Measurements from ENCODE around the gene EBF3. TPM values are rescaled to one million over a fixed set of nuclear protein-coding genes. Genes with fewer than 3 reads are reported as not detected.

The EBF3 gene
- total and polyA plus RNA-seq, 4 donors: 0.13 to 23.3 (median 4.3) TPM

- no peak overlapping the region for H3K27ac ChIP-seq (ENCODE audit: low read depth in 1 of 2, low read length in 2 of 2)
- no peak for DNase-seq
- H3K36me3 ChIP-seq (ENCODE audit: control insufficient read depth in 1 of 2, insufficient read depth in 2 of 2, low read length in 1 of 2): no peaks in the 10 kb centered on the region
- no peaks in the 10 kb centered on the region for H3K27me3 ChIP-seq (ENCODE audit: control insufficient read depth in 1 of 2, insufficient read depth in 2 of 2, low read length in 1 of 2)
- WGBS, 2 donors: 88 to 91% methylated on average over 11 of the region's 11 CpGs
- intact Hi-C loops (cut with DNase I): no loop called here
- no peaks in the 10 kb centered on the region for H3K4me1 ChIP-seq (ENCODE audit: control insufficient read depth in 1 of 2, insufficient read depth in 2 of 2, low read length in 2 of 2)
- no peaks in the 10 kb centered on the region for H3K9me3 ChIP-seq (ENCODE audit: control insufficient read depth, low read length)
- H3K4me3 ChIP-seq (ENCODE audit: low read length in 2 of 2): no peak overlapping the region
- ATAC-seq (ENCODE audit: low FRiP score): no peak
Observed at GRCh38 chr10:129896860-129897200, 67.2 kb downstream of the EBF3 start.

- ATAC-seq (ENCODE audit: low FRiP score): no peak
- Histone ChIP-seq H3K9me3 (ENCODE audit: control insufficient read depth, low read length) (no peaks in the 10 kb centered on the region), H3K27ac (ENCODE audit: low read depth in 1 of 2, low read length in 2 of 2) (no peak overlapping the region), H3K4me3 (ENCODE audit: low read length in 2 of 2) (no peak overlapping the region), H3K36me3 (ENCODE audit: control insufficient read depth in 1 of 2, insufficient read depth in 2 of 2, low read length in 1 of 2) (no peaks in the 10 kb centered on the region), H3K4me1 (ENCODE audit: control insufficient read depth in 1 of 2, insufficient read depth in 2 of 2, low read length in 2 of 2) (no peaks in the 10 kb centered on the region), H3K27me3 (ENCODE audit: control insufficient read depth in 1 of 2, insufficient read depth in 2 of 2, low read length in 1 of 2) (no peaks in the 10 kb centered on the region)
- WGBS, 2 donors: 76 to 89% methylated on average over 17 to 36 of the region's 36 CpGs
- DNase-seq: no peak
- intact Hi-C loops (cut with DNase I): no loop called here
Observed at GRCh38 chr10:129896136-129896859, 67.8 kb downstream of the EBF3 start.

GRCh38 chr10:129895811-129896135 lies 68.3 kb downstream of the EBF3 start:
- H3K27me3 ChIP-seq (ENCODE audit: control insufficient read depth in 1 of 2, insufficient read depth in 2 of 2, low read length in 1 of 2): no peaks in the 10 kb centered on the region
- no peaks in the 10 kb centered on the region for H3K4me1 ChIP-seq (ENCODE audit: control insufficient read depth in 1 of 2, insufficient read depth in 2 of 2, low read length in 2 of 2)
- H3K27ac ChIP-seq (ENCODE audit: low read depth in 1 of 2, low read length in 2 of 2): no peak overlapping the region
- no peaks in the 10 kb centered on the region for H3K36me3 ChIP-seq (ENCODE audit: control insufficient read depth in 1 of 2, insufficient read depth in 2 of 2, low read length in 1 of 2)
- WGBS, 2 donors: 96 to 97% methylated on average over 4 of the region's 4 CpGs
- H3K4me3 ChIP-seq (ENCODE audit: low read length in 2 of 2): no peak overlapping the region
- DNase-seq (no peak), ATAC-seq (ENCODE audit: low FRiP score) (no peak)
- intact Hi-C loops (cut with DNase I): no loop called here
- no peaks in the 10 kb centered on the region for H3K9me3 ChIP-seq (ENCODE audit: control insufficient read depth, low read length)

- no peak for ATAC-seq (ENCODE audit: low FRiP score)
- no peak overlapping the region for H3K27ac ChIP-seq (ENCODE audit: low read depth in 1 of 2, low read length in 2 of 2)
- no peak for DNase-seq
- no peak overlapping the region for H3K4me3 ChIP-seq (ENCODE audit: low read length in 2 of 2)
- no peaks in the 10 kb centered on the region for H3K27me3 ChIP-seq (ENCODE audit: control insufficient read depth in 1 of 2, insufficient read depth in 2 of 2, low read length in 1 of 2)
- intact Hi-C loops (cut with DNase I): loop anchor here in 1 of 2 donors (5.0 kb wide), 1 partner anchor 73 kb away; no protein-coding TSS in a partner anchor
- H3K4me1 ChIP-seq (ENCODE audit: control insufficient read depth in 1 of 2, insufficient read depth in 2 of 2, low read length in 2 of 2): no peaks in the 10 kb centered on the region
- WGBS, 2 donors: 90 to 91% methylated on average over 3 of the region's 3 CpGs
- no peaks in the 10 kb centered on the region for H3K36me3 ChIP-seq (ENCODE audit: control insufficient read depth in 1 of 2, insufficient read depth in 2 of 2, low read length in 1 of 2)
- H3K9me3 ChIP-seq (ENCODE audit: control insufficient read depth, low read length): no peaks in the 10 kb centered on the region
Observed at GRCh38 chr10:129894698-129895097, 69.4 kb downstream of the EBF3 start.

DNA sequence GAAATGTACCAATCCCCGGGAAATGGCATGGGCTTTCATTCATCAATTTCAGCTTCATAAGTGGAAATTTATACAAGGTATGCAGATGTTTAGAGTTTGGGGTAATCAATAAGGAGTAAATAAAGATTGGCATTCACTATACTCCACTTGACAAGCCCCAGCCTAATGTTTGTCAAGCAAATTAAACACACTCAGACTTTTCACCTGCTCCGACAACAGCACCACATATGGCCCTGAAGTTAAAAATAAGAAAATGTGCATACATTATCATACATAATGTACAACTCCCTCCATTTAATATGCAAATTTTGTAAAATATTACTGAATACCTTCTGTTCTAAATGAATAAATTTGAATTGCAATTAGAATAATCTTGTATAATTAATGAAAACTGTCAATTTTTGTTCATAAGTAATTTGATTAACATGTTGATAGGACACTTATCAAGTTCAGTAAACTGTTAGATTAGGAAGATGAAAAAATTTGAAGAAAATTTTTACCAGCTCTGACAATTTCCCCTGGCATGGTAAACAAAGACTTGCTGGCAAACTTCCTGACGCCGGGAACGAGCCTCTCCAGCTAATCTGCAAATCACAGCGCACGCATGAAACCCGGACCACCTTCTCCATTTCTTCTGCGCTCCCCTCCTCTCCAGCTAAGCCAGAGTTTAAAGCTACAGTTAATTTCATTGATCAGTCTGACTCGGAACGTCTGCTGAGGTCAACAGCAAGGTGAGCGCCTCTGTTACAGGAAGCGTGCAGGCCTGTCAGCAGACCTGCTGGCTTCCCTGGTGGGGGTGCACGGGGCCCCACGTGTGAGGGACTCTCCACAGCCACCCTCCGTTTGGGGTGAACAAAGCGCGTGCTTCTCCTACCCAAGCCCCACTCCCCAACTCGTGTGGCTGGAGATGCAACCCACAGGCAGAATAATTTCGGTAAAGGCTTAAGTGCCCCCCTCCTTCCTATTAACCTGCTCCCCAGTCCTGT lies 70.7 kb downstream of the EBF3 start:
- Histone ChIP-seq H3K27me3 (ENCODE audit: control insufficient read depth in 1 of 2, insufficient read depth in 2 of 2, low read length in 1 of 2) (no peaks in the 10 kb centered on the region), H3K27ac (ENCODE audit: low read depth in 1 of 2, low read length in 2 of 2) (no peak overlapping the region), H3K9me3 (ENCODE audit: control insufficient read depth, low read length) (no peaks in the 10 kb centered on the region), H3K36me3 (ENCODE audit: control insufficient read depth in 1 of 2, insufficient read depth in 2 of 2, low read length in 1 of 2) (no peaks in the 10 kb centered on the region), H3K4me1 (ENCODE audit: control insufficient read depth in 1 of 2, insufficient read depth in 2 of 2, low read length in 2 of 2) (no peaks in the 10 kb centered on the region), H3K4me3 (ENCODE audit: low read length in 2 of 2) (no peak overlapping the region)
- DNase-seq (no peak), ATAC-seq (ENCODE audit: low FRiP score) (no peak)
- intact Hi-C loops (cut with DNase I): loop anchor here in 1 of 2 donors (5.0 kb wide), 1 partner anchor 74 kb away; no protein-coding TSS in a partner anchor
- 71 to 75% methylated on average over 20 of the region's 20 CpGs for WGBS, 2 donors

GRCh38 chr10:129892548-129893052 lies 71.5 kb downstream of the EBF3 start:
- DNase-seq: no peak
- Histone ChIP-seq H3K4me3 (ENCODE audit: low read length in 2 of 2) (no peak overlapping the region), H3K27me3 (ENCODE audit: control insufficient read depth in 1 of 2, insufficient read depth in 2 of 2, low read length in 1 of 2) (no peaks in the 10 kb centered on the region), H3K36me3 (ENCODE audit: control insufficient read depth in 1 of 2, insufficient read depth in 2 of 2, low read length in 1 of 2) (no peaks in the 10 kb centered on the region), H3K27ac (ENCODE audit: low read depth in 1 of 2, low read length in 2 of 2) (no peak overlapping the region), H3K4me1 (ENCODE audit: control insufficient read depth in 1 of 2, insufficient read depth in 2 of 2, low read length in 2 of 2) (no peaks in the 10 kb centered on the region), H3K9me3 (ENCODE audit: control insufficient read depth, low read length) (no peaks in the 10 kb centered on the region)
- intact Hi-C loops (cut with DNase I): loop anchor here in 1 of 2 donors (5.0 kb wide), 1 partner anchor 75 kb away; no protein-coding TSS in a partner anchor
- ATAC-seq (ENCODE audit: low FRiP score): no peak
- 67 to 75% methylated on average over 18 of the region's 18 CpGs for WGBS, 2 donors

- DNase-seq: no peak
- Histone ChIP-seq H3K9me3 (ENCODE audit: control insufficient read depth, low read length) (no peaks in the 10 kb centered on the region), H3K4me1 (ENCODE audit: control insufficient read depth in 1 of 2, insufficient read depth in 2 of 2, low read length in 2 of 2) (no peaks in the 10 kb centered on the region), H3K4me3 (ENCODE audit: low read length in 2 of 2) (no peak overlapping the region), H3K27ac (ENCODE audit: low read depth in 1 of 2, low read length in 2 of 2) (no peak overlapping the region), H3K36me3 (ENCODE audit: control insufficient read depth in 1 of 2, insufficient read depth in 2 of 2, low read length in 1 of 2) (no peaks in the 10 kb centered on the region), H3K27me3 (ENCODE audit: control insufficient read depth in 1 of 2, insufficient read depth in 2 of 2, low read length in 1 of 2) (no peaks in the 10 kb centered on the region)
- intact Hi-C loops (cut with DNase I): loop anchor here in 1 of 2 donors (5.0 kb wide), 1 partner anchor 75 kb away; no protein-coding TSS in a partner anchor
- no peak for ATAC-seq (ENCODE audit: low FRiP score)
- 81 to 85% methylated on average over 13 of the region's 13 CpGs for WGBS, 2 donors
Observed at GRCh38 chr10:129891806-129892205, 72.3 kb downstream of the EBF3 start.

GRCh38 chr10:129890170-129890569 lies 73.9 kb downstream of the EBF3 start:
- Histone ChIP-seq H3K4me1 (ENCODE audit: control insufficient read depth in 1 of 2, insufficient read depth in 2 of 2, low read length in 2 of 2) (no peaks in the 10 kb centered on the region), H3K36me3 (ENCODE audit: control insufficient read depth in 1 of 2, insufficient read depth in 2 of 2, low read length in 1 of 2) (no peaks in the 10 kb centered on the region), H3K9me3 (ENCODE audit: control insufficient read depth, low read length) (no peaks in the 10 kb centered on the region), H3K4me3 (ENCODE audit: low read length in 2 of 2) (no peak overlapping the region), H3K27ac (ENCODE audit: low read depth in 1 of 2, low read length in 2 of 2) (no peak overlapping the region), H3K27me3 (ENCODE audit: control insufficient read depth in 1 of 2, insufficient read depth in 2 of 2, low read length in 1 of 2) (no peaks in the 10 kb centered on the region)
- ATAC-seq (ENCODE audit: low FRiP score) (no peak), DNase-seq (no peak)
- 86 to 90% methylated on average over 15 of the region's 15 CpGs for WGBS, 2 donors
- intact Hi-C loops (cut with DNase I): loop anchor here in 1 of 2 donors (5.0 kb wide), 1 partner anchor 77 kb away; no protein-coding TSS in a partner anchor
